Nephron (organoid): Measurements from ENCODE around the gene CENPP.

Experiments used
- H3K27ac Mint-ChIP-seq, 3 experiments: 2 replicates each; pipeline ENCODE4 v1.8.0; 2020; ENCODE audit warnings: mixed read lengths in 3 of 3, mild to moderate bottlenecking in 2 of 3, moderate library complexity in 1 of 3
- H3K27me3 Mint-ChIP-seq: 2 replicates; pipeline ENCODE4 v1.8.0; 2021; ENCODE audit warnings: low read depth, mild to moderate bottlenecking, moderate library complexity, mixed read lengths
- H3K36me3 Mint-ChIP-seq: 2 replicates; pipeline ENCODE4 v1.8.0; 2020; ENCODE audit warnings: low read depth, mixed read lengths
- H3K4me1 Mint-ChIP-seq: 2 replicates; pipeline ENCODE4 v1.8.0; 2020; ENCODE audit warnings: mixed read lengths
- H3K4me3 Mint-ChIP-seq, 3 experiments: 2 replicates each; pipeline ENCODE4 v1.8.0; 2020; ENCODE audit warnings: mild to moderate bottlenecking in 3 of 3, mixed read lengths in 3 of 3, moderate library complexity in 2 of 3
- H3K9me3 Mint-ChIP-seq: 2 replicates; pipeline ENCODE4 v1.8.0; 2020; ENCODE audit warnings: mixed read lengths
- TF ChIP-seq, protein P1 (sequence below), 3 experiments: fragments of 200-600 bp; sonication (generic); IDR thresholded peaks; one replicate each; pipeline ENCODE4 v1.5.0; 2021; ENCODE audit warnings: antibody characterized with exemption in 3 of 3; ENCODE audit not compliant: unreplicated experiment in 3 of 3

The CENPP gene

DNA sequence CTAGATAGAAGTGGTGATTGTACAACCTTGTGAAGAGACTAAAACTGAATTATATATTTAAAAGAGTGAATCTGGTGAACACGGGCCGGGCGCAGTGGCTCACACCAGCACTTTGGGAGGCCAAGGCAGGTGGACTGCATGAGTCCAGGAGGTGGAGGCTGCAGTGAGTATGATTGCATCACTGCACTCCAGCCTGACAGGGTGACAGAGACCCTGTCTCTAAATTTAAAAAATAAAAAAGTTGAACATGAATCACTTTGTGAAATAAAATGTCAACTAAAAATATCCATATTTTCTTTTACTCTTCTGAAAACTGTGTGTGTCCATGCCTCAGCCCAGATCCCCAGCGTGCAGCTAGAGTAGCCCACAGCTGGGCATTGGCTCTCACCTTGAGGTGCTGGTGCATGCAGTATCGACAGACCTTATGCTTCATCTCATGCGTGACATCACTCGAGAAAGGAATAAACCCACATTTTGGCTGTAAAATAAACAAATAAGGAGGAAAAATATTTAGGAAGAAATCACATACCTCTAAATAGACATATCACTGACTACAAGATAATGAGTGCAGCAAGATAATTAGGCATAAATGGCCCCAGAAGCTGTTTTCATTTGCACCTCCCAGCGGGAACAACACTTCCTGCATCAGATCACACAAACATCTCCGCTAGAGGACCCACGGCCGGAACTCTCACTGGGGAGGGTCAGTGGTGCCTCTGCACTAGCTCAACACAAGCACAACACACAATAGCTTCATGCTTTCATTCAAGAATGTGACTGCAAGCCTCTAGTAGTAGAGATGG lies 322.1 kb downstream of the CENPP start:
- TF ChIP-seq, protein P1, sequence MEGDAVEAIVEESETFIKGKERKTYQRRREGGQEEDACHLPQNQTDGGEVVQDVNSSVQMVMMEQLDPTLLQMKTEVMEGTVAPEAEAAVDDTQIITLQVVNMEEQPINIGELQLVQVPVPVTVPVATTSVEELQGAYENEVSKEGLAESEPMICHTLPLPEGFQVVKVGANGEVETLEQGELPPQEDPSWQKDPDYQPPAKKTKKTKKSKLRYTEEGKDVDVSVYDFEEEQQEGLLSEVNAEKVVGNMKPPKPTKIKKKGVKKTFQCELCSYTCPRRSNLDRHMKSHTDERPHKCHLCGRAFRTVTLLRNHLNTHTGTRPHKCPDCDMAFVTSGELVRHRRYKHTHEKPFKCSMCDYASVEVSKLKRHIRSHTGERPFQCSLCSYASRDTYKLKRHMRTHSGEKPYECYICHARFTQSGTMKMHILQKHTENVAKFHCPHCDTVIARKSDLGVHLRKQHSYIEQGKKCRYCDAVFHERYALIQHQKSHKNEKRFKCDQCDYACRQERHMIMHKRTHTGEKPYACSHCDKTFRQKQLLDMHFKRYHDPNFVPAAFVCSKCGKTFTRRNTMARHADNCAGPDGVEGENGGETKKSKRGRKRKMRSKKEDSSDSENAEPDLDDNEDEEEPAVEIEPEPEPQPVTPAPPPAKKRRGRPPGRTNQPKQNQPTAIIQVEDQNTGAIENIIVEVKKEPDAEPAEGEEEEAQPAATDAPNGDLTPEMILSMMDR (IDR thresholded peaks at IDR 0.05; ENCODE audit: unreplicated experiment in 3 of 3): no peak
- no peaks in the 10 kb centered on the region for H3K27me3 Mint-ChIP-seq
- no peak overlapping the region for H3K27ac Mint-ChIP-seq
- no peaks in the 10 kb centered on the region for H3K9me3 Mint-ChIP-seq
- H3K4me3 Mint-ChIP-seq: no peak overlapping the region
- peaks cover 73% of the 10 kb centered on the region for H3K36me3 Mint-ChIP-seq
- no peaks in the 10 kb centered on the region for H3K4me1 Mint-ChIP-seq

DNA sequence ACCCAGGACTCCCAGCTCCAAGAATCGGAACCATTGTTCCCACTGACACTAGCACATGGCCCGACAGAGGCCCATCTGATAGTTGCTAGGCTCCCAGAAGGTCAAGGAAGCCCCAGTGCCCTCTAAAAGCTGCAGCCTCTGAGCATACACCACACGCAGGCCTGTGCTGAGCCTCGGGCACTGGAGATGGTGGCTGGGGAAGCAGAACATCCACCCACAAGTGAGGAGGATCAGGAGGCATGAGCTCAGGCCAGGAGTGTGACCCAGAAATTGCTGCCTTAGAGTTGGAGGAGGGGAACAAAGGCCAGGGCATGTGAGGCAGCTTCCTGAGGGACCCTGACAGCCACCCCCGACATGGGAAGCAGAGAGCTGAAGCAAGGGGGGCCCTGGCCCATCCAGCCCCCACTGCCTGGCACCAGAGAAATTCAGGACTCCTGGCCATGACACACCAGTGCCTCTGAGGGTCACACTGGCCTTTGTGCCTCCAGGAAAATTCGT lies 322.8 kb downstream of the CENPP start:
- H3K36me3 Mint-ChIP-seq: peaks cover 73% of the 10 kb centered on the region
- no peak overlapping the region for H3K4me3 Mint-ChIP-seq
- no peaks in the 10 kb centered on the region for H3K9me3 Mint-ChIP-seq
- no peaks in the 10 kb centered on the region for H3K27me3 Mint-ChIP-seq
- no peak overlapping the region for H3K27ac Mint-ChIP-seq
- H3K4me1 Mint-ChIP-seq: no peaks in the 10 kb centered on the region
- TF ChIP-seq, protein P1 (IDR thresholded peaks at IDR 0.05; ENCODE audit: unreplicated experiment in 3 of 3): no peak

DNA sequence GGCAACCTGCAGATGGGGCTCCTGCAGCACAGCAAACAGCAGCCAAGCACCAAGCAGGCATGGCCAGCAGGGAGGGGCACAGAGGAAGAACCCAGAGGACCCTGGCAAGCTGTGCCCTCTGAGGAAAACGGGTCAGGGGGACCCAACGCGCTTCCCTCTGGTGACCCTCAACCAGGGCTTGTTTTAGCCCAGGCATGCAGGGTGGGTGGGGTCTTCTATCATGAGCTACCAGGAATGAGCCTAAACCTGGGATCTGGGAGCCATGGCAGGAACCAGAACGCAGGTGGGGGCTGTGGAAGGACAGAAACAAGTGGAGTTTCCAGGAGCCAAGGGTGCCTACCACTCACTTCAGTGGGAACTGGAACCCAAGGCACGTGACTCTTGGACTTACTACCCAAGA lies 323.3 kb downstream of the CENPP start:
- Mint-ChIP-seq H3K9me3 (no peaks in the 10 kb centered on the region), H3K27ac (no peak overlapping the region), H3K4me3 (no peak overlapping the region), H3K36me3 (peaks cover 68% of the 10 kb centered on the region), H3K4me1 (no peaks in the 10 kb centered on the region), H3K27me3 (no peaks in the 10 kb centered on the region)
- TF ChIP-seq, protein P1 (IDR thresholded peaks at IDR 0.05; ENCODE audit: unreplicated experiment in 3 of 3): no peak

DNA sequence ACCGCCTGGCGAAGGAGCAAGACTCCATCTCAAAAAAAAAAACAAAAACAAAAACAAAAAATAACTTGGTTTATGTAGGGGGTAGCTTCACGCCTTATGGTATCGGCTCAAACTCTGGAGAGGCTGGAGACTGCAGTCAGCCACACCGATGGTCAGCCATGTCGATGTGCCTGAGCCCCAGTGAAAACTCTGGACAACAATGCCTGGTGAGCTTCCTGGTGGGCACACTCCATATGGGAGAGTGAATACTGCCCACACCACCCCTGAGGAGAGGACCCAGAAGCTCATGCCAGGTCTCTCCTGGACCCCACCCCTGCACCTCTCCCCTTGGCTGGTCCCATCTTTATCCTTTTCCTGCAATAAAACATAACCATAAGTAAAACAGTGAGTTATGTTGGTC lies 324.5 kb downstream of the CENPP start:
- H3K4me3 Mint-ChIP-seq: no peak overlapping the region
- H3K27me3 Mint-ChIP-seq: no peaks in the 10 kb centered on the region
- no peaks in the 10 kb centered on the region for H3K9me3 Mint-ChIP-seq
- TF ChIP-seq, protein P1 (IDR thresholded peaks at IDR 0.05; ENCODE audit: unreplicated experiment in 3 of 3): no peak
- H3K36me3 Mint-ChIP-seq: peaks cover 58% of the 10 kb centered on the region
- H3K4me1 Mint-ChIP-seq: no peaks in the 10 kb centered on the region
- H3K27ac Mint-ChIP-seq: no peak overlapping the region

DNA sequence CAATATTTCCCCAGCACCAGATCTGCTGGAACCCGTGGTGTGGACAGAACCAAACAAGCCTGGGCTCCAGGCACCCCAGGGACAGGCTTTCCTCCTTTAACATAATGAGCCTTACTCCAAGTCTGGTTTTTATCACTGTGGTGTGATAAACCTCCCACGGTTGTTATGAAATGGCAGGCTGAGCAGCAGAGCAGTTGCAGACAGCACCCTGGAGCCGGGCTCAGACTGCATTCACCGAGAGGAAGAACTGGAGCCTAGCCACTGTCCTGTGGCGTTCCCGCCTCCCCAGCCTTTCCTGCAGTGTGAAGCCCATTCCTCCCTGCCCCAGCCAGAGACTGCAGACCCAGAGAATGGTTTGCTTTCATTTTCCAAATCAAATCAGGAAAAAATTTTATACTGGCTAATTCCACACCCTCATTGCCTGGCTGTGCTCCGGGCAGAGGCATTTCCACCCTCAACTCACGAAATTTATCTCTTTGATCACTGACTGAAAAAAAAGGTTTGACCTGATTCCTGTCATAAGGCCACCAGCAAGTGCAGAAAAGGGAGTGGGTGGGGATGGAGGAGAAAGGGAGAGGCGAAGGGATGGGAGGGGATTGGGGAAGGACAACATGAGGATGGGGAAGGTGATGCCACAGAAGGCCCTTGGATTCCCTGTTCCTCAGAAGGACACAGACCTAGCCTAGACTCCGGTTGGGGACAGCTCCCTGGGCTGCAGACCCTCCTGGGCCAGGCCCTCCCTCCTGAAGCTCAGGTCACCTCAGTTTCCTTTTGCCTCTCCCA lies 325.3 kb downstream of the CENPP start:
- TF ChIP-seq, protein P1 (IDR thresholded peaks at IDR 0.05; ENCODE audit: unreplicated experiment in 3 of 3): no peak
- Mint-ChIP-seq H3K36me3 (peaks cover 54% of the 10 kb centered on the region), H3K4me3 (no peak overlapping the region), H3K27ac (no peak overlapping the region), H3K27me3 (no peaks in the 10 kb centered on the region), H3K9me3 (no peaks in the 10 kb centered on the region), H3K4me1 (no peaks in the 10 kb centered on the region)
